Stimulated activated CD4-positive, alpha-beta T cell treated with anti-CD3 and anti-CD28 coated beads, Interleukin-1b, Interleukin-23, amount 100 ng/mL, for 24 hours (primary cell): ENCODE data around the gene ENTREP3.

Source experiments
- DNase-seq, 4 experiments: peaks; one replicate each; pipeline ENCODE4 v3.0.0-alpha.2; 2020; ENCODE audit warnings: low read depth in 4 of 4, low spot score in 1 of 4

Gene ENTREP3

GRCh38 chr1:155279268-155279667 is 24.0 kb upstream of the ENTREP3 start:
- DNase-seq: no peak

DNA sequence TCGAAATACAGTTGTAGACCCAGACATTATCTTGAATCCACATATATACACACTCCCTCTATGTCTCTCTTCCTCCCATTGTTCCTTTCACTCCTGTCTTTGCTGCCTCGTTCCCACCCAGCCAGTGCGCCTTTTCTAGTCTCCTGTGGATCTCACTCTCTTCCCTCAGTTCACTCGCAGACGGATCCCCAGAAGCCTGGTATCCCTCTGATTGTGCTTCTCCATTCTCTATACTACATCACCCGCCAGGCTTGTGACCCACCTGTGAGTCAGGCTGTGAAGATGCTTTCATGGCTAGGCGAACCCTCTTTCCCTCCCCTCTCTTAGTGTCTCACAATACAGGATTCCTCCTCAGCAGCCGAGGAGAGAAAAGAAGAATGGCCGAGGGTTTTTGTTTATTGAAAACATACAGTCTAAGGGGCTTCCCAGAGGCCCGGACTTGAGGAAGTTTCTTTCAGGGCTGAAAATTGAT is 23.4 kb upstream of the ENTREP3 start:
- DNase-seq: no peak

DNA sequence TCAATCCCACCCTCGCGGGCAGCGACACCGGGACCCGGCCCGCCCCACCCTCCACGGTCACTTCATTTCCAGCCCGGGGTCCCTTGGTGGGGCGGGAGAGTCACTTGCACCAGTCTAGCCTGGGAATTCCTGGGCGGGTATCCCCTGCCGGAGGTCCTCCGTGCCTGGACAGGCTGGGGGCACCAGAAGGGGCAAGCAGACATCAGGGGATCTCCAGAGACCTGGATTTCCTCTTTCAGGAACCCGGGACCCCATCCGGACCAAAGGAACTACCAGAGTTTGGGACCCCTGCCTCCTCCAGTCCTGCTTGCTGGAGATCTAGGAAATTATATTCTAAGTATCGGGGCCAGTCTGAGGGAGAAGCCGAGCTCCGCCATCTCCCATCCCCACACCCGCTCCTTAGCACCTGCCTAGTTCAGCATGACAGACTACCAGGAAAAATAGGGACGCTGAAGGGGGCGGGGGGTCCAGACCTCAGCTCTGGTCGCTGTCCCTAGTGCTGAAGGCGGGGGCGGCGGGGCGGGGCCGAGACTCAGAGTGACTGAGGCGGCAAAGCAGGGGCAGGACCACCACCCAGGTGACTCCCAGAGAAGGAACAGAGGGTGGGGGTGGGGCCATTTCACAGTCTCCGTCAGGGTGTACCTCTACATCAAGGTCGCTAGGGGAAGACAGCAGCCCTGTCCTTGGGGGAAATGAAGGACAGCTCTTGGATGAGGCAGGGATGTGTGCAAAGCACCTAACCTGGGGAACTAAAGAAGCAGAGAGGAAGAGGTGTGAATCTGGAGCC is 22.8 kb upstream of the ENTREP3 start:
- peak in 3 of 4 experiments; percentile 51 to 67 (median 52) for DNase-seq

DNA sequence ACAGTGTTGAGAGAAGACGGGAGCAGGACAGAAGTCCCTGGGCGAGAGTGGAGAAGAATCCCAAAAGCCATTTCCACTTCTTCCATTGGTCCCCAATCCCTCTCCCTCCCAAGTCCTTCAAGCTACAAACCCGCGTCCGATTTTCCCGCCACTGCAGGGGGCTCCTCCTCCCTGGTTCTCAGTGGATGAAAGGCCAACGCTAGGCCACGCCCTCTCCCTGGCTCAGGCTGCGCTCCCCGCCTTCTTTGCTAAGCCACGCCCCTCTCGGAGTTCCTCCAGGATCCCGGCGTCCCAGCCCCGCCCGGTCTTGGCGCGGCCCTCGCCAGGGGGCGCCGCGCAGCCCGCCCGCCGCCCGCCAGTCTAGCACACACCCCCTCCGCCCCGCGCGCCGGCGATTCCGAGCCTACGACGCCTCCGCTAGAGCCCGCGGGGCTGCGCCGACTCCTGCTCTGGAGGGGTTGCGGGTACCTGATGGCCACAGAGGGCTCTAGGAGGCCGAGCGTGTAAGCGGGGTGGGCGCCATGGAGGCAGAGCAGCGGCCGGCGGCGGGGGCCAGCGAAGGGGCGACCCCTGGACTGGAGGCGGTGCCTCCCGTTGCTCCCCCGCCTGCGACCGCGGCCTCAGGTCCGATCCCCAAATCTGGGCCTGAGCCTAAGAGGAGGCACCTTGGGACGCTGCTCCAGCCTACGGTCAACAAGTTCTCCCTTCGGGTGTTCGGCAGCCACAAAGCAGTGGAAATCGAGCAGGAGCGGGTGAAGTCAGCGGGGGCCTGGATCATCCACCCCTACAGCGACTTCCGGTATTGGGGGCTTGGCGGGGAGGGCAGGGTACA is 22.0 kb upstream of the ENTREP3 start, which contains the start of gene HCN3:
Gene HCN3 (plus strand): TSS at position 394 of the 832 bp plus-strand sequence. CDS start 128 bp downstream, at position 522.
- DNase-seq: peak; percentile 92 to 98 (median 92)

DNA sequence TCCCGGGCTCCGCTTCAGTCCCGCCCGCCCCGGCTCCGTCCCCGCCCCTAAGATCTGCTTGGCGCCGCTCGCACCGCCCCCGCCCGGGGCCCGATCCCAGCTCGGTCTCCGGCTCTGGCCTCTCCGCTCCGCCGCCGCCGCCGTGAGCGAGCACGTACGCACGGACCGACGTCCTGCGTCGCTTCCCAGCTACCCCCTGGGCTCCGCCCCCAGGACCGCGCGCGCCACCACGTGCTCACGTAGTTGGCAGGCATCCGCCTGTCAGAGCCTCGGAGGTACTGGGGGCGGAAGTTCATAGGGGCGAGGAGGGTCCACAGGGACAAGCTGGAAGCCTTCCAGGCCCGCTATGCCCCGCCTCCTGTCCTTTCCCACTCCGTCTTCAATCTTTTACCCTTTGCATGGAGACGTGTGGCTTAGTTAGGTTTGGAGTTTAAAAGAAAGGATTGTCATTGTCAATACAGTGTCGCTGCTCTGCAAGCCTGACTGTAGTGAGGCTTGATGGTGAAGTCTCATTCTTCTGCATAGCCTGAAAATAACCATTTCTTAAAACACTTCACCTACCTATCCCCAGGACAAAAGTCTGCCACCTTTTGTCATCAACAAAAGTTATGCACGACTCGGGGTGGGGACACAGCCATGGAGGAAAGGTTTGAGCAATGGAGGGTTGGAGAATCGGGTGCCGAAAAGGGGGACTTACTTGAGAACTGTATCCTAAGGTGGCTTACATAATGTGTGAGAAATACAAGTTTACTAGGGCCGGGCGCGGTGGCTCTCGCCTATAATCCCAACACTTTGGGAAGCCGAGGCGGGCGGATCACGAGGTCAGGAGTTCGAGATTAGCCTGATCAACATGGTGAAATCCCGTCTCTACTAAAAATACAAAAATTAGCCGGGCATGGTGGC is 18.3 kb upstream of the ENTREP3 start, which contains the start of gene CLK2:
Gene CLK2 (minus strand): TSS at position 162 of the 903 bp plus-strand sequence. CDS start 2,527 bp downstream, outside the sequence.
- peak; percentile 90 to 98 (median 96) for DNase-seq

DNA sequence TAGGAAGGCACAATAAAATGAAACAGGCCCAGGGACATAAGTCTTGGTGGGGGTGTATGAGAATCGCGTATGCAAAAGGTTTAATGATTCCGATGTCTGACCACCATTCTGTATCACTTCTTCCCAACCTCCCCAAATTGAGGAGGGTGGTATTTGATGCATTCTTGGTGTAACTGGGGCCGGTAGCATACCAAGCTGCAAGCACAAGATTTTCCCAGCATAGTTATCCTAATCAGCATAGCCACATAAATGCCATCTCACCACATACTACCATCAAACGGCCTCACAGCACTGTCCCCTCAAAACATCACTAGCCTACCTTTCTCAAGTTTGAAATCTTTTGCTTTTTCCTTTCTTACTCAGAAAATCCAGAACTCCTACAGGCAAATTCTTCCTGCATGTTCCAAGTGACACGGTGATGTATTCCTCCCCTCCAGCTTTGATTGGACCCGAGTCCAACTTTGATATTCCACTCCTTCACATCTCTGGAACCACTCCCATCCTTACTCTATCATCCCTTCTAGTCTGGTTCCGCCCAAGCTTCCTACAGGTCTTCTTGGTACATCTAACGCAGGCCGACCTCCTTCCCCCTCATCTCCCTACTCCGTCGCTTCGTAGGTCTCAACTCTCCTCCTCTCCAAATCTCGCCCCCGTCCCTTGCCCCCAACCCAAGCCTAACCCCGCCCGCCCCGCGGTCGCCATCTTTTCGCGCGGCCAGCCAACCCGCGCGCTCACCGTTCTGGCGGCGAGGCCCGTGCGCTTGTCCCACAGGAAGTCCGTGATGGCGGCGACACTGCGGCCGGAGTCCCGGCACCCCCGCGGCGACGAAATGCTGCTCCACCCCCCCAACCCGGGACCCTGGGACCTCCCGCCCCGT is 17.4 kb upstream of the ENTREP3 start:
- DNase-seq: no peak

DNA sequence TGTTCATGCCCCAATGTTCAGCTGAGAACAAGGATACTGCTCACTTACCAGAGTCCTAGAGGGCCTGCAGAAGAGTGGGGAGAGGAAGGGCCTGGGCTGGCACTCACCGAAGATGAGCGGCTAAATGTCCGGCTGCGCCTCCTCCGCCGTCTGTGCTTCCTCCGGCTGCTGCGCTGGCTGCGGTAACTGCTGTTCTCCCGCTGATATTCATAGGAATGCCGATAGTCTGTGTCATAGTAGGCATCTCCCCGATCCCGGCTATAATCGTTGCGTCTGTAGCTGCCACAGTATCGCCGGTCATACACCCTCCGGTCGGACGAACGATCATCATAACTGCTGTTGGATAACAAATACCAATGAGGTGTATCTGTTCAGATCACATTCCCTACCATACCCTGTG is 14.1 kb upstream of the ENTREP3 start:
- no peak for DNase-seq

DNA sequence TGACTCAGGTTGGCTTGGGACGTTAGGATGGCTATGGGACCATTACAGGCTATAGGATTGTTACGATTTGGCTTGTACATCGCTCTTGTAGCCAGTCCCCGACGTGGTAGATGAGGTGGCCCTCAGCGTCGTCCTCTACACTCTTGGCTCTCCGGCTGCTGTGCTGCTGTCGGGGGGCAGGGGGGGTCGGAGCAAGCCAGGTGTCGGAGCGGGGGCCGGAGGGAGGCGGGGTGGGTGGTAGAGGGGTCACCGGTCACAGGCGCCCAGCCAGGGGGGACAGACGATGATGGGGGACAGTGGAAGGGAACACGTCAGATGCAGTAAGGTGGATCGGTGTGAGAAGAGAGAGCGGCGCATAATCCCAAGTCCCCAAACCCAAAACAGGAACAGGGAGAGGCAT is 13.3 kb upstream of the ENTREP3 start:
- no peak for DNase-seq

GRCh38 chr1:155267373-155267772 is 12.1 kb upstream of the ENTREP3 start:
- no peak for DNase-seq

DNA sequence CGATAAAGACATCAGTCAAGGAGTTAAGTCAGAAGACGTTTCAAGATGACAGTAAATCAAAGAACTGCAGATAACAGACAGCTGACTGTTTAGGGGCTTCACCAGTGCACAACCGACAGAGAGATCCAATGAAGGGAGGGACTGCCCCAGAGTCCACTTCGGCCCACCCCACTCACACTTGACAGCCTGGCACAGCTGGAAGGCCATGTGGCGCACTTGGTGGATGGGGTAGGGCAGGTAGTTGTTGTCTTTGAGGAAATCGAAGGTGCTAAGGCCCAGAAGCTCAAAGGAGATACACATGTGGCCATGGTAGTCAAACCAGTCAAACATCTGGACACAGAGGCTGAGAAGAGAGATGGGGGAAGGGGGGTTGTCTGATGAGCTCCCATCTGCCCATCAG is 11.3 kb upstream of the ENTREP3 start:
- no peak for DNase-seq

- no peak for DNase-seq
Measured at GRCh38 chr1:155263067-155263466, 7.8 kb upstream of the ENTREP3 start.

GRCh38 chr1:155261852-155262673 is 6.8 kb upstream of the ENTREP3 start, which contains the start of gene SCAMP3:
Gene SCAMP3 (minus strand): TSS chr1:155262360. CDS start chr1:155262151, 209 bp downstream.
- DNase-seq: peak; percentile 59 to 84 (median 78)

DNA sequence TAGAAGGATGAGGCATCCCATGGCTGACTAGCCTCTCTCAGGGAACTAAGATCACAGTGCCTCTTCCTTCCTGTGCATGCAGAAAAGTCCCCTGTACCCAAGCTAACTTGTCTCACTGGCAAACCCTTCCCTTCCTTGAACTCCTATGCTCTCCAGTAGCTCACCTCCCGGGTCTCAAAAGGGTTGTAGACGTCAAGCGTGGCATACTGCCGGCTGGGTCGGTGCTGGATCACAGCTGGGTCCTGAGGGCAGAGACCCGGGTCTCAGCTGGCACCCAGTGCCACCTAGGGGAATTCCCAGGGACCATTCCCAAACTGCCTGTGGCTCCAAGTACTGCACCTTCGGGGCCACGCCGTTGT is 6.2 kb upstream of the ENTREP3 start:
- DNase-seq: no peak

GRCh38 chr1:155260276-155260675 is 5.0 kb upstream of the ENTREP3 start:
- no peak for DNase-seq

DNA sequence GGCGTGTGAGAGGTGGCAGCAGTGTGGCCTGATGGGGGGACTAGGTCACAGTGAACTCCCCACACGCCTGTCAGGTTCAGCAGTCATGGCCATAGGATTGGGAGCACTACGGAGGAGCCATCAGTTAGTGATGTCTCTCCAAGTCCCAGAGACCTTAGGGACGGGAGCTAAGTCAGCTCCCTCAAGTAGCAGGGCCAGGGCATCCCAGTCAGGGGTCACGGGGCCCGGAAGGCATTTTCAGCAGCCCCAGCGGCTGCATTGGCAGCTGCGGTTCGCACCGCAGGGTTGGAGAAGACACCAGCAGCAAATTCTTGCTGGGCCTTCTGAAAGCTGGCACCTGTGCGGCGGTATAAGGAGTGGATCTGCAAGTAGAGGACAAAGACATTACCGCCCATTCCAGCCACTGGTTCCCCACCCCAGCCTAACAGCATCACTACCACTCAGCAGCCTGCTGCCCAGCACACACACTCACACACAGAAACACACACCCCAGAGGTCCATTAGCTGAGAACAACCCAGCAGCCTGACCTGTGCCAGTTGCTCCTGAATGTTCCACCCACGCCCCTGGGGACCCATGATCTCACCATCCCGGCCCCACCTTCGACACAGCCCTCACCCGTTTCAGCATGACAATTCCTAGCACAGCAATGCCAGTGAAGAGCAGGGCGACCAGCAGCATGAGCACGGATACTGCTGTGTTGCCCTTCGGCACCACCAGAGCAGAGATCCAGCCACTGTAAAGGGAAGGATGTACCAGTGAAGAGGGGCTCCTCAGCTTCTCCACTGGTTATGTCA is 972 bp upstream of the ENTREP3 start:
- DNase-seq: no peak

DNA sequence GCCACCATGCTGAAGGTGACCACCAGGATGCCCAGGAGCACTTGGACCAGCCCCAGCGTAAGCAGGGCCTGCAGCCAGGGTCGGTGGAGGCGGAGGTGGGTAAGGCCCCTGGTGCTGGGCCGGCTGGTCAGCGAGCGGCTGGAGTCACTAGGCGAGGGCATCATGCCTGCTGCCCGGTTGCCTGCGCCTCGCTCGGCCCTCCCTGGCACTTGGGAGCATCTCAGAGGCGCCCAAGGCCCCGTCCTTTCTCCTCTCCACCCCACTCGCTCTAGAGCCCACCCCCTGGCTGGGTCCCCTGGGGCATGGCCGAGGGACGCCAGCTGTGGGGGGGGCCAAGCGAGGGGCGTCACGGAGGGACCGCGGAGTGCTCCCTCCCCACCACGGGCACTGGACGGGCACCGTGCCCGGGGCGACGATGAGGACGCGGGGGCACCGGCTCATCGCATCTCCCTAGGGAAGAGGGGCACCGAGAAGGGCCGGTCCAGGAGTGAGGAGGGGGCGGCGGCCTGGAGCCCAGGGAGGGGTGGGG is 505 bp downstream of the ENTREP3 start:
- DNase-seq: no peak

- no peak for DNase-seq
Measured at GRCh38 chr1:155254228-155254713, 1.0 kb downstream of the ENTREP3 start.

DNA sequence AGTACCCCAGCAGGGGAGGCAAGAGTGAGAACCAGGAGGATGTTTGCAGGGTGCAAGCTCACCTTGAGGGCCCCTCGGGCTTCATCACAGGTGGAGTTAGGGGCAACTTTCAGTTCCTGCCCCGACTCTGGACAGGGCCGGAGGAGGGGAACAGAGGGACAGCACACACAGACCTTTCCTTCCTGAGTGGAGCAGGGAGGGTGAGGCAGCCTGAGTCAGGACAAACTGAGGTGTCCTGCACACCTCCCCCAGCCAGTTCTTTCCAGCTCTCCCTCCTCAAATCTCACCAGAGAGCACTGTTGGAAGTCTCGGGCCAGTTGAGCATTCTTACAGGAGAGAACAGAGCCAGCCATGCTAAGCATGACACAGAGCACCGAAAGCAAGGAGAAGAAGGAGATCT is 1.5 kb downstream of the ENTREP3 start:
- DNase-seq: no peak
